Thoracic aorta (tissue), 2 donors: Measurements from ENCODE around the gene ZBTB12. TPM values are rescaled to one million over a fixed set of nuclear protein-coding genes. Genes with fewer than 3 reads are reported as not detected.

ENCODE experiments used
- ATAC-seq: fragments of 150-250 bp; one replicate; pipeline ENCODE4 v1.8.0; 2017; ENCODE audit warnings: low read depth; ENCODE audit not compliant: insufficient number of reproducible peaks, low FRiP score
- DNase-seq: peaks from one replicate; pipeline ENCODE4 v3.0.0-alpha.2; 2020; ENCODE audit warnings: low spot score
- H3K27ac ChIP-seq, 2 donors: fragments of 200-600 bp; sonication (generic); 1 replicate in 1 of 2; 2 replicates in 1 of 2; pipeline ENCODE4 v1.5.1; 2016; ENCODE audit warnings: mild to moderate bottlenecking in 2 of 2, moderate library complexity in 2 of 2
- H3K27me3 ChIP-seq: fragments of 200-600 bp; sonication (generic); replicated peaks from 2 replicates; pipeline ENCODE4 v1.6.0; 2016; ENCODE audit warnings: mild to moderate bottlenecking; ENCODE audit not compliant: insufficient read depth
- H3K36me3 ChIP-seq: fragments of 200-600 bp; sonication (generic); one replicate; pipeline ENCODE4 v1.5.1; 2016
- H3K4me1 ChIP-seq, 2 donors: fragments of 200-600 bp; sonication (generic); 1 replicate in 1 of 2; 2 replicates in 1 of 2; pipeline versions ENCODE4 v1.5.1 to v1.6.0; 2016; ENCODE audit warnings: low read depth in 2 of 2, mild to moderate bottlenecking in 1 of 2; ENCODE audit not compliant: control insufficient read depth in 1 of 2
- H3K4me3 ChIP-seq: fragments of 200-600 bp; sonication (generic); 2 replicates; pipeline ENCODE4 v1.5.1; 2016; ENCODE audit warnings: mild to moderate bottlenecking
- H3K9me3 ChIP-seq: fragments of 200-600 bp; sonication (generic); 2 replicates; pipeline ENCODE4 v1.5.1; 2016
- CTCF ChIP-seq: fragments of 200-600 bp; sonication (generic); IDR thresholded peaks from one replicate; pipeline ENCODE4 v1.5.1; 2019; ENCODE audit warnings: antibody characterized with exemption
- total RNA-seq, 2 donors: library from RNA; depleted of rRNA; stranded (reverse); fragments of >200 nt; gene quantifications; one replicate each; pipeline versions ENCODE4 v1.1.0 to v1.2.3, GENCODE V29; 2016

The ZBTB12 gene
- total RNA-seq, 2 donors from 2014 or later = 1.6 TPM; not detected in 1

GRCh38 chr6:31920811-31921210, 18.9 kb upstream of the ZBTB12 start:
- ATAC-seq (no peak), DNase-seq (no peak)
- no peaks in the 10 kb centered on the region for H3K9me3 ChIP-seq
- H3K4me1 ChIP-seq = no peaks in the 10 kb centered on the region
- H3K4me3 ChIP-seq = no peak overlapping the region
- H3K27me3 ChIP-seq = no peaks in the 10 kb centered on the region
- H3K27ac ChIP-seq = no peak overlapping the region
- no peaks in the 10 kb centered on the region for H3K36me3 ChIP-seq
- no peak for TF ChIP-seq CTCF

GRCh38 chr6:31919624-31920303, 17.9 kb upstream of the ZBTB12 start:
- no peak for TF ChIP-seq CTCF
- ATAC-seq (no peak), DNase-seq (no peak)
- no peak overlapping the region for H3K4me3 ChIP-seq
- H3K27me3 ChIP-seq = no peaks in the 10 kb centered on the region
- H3K9me3 ChIP-seq = no peaks in the 10 kb centered on the region
- H3K36me3 ChIP-seq = no peaks in the 10 kb centered on the region
- no peak overlapping the region for H3K27ac ChIP-seq
- no peaks in the 10 kb centered on the region for H3K4me1 ChIP-seq

GRCh38 chr6:31918069-31918720, 16.3 kb upstream of the ZBTB12 start:
- no peaks in the 10 kb centered on the region for H3K4me1 ChIP-seq
- ATAC-seq (no peak), DNase-seq (no peak)
- H3K27ac ChIP-seq = no peak overlapping the region
- H3K27me3 ChIP-seq = no peaks in the 10 kb centered on the region
- H3K4me3 ChIP-seq = no peak overlapping the region
- H3K9me3 ChIP-seq = no peaks in the 10 kb centered on the region
- no peak for TF ChIP-seq CTCF
- no peaks in the 10 kb centered on the region for H3K36me3 ChIP-seq

- no peak for TF ChIP-seq CTCF
- Histone ChIP-seq H3K36me3 (no peaks in the 10 kb centered on the region), H3K4me1 (peaks cover 0 to 8% of the 10 kb centered on the region in 2 donors), H3K4me3 (no peak overlapping the region), H3K27me3 (no peaks in the 10 kb centered on the region), H3K9me3 (no peaks in the 10 kb centered on the region), H3K27ac (no peak overlapping the region)
- ATAC-seq (no peak), DNase-seq (no peak)
Measured at GRCh38 chr6:31915756-31916155, 13.9 kb upstream of the ZBTB12 start.

- no peaks in the 10 kb centered on the region for H3K36me3 ChIP-seq
- ATAC-seq (no peak), DNase-seq (no peak)
- H3K27ac ChIP-seq = no peak overlapping the region
- H3K9me3 ChIP-seq = no peaks in the 10 kb centered on the region
- TF ChIP-seq CTCF = no peak
- H3K4me3 ChIP-seq = no peak overlapping the region
- no peaks in the 10 kb centered on the region for H3K27me3 ChIP-seq
- peaks cover 0 to 8% of the 10 kb centered on the region in 2 donors for H3K4me1 ChIP-seq
Measured at GRCh38 chr6:31915351-31915750, 13.5 kb upstream of the ZBTB12 start.
